HUES48 (cell line): ENCODE measurements around the gene GLUD1.
"Not testable (repeated sequence)": the region's sequence is repeated elsewhere in the genome, so short reads cannot be mapped to it uniquely, and the experiment has no call there.

Experiments used
- H3K27ac ChIP-seq: one replicate; pipeline ENCODE4 v1.7.0; 2013; ENCODE audit warnings: low read depth, low read length, inconsistent platforms
- H3K27me3 ChIP-seq: 2 replicates; pipeline ENCODE4 v1.6.1; 2013; ENCODE audit warnings: mild to moderate bottlenecking, low read length; ENCODE audit not compliant: control insufficient read depth, insufficient read depth
- H3K36me3 ChIP-seq: 2 replicates; pipeline ENCODE4 v1.6.1; 2013; ENCODE audit warnings: low read length; ENCODE audit not compliant: control insufficient read depth, insufficient read depth
- H3K4me1 ChIP-seq: 2 replicates; pipeline ENCODE4 v1.6.1; 2013; ENCODE audit warnings: mild to moderate bottlenecking, low read length; ENCODE audit not compliant: control insufficient read depth, insufficient read depth
- H3K4me3 ChIP-seq: 2 replicates; pipeline ENCODE4 v1.5.1; 2013; ENCODE audit warnings: mild to moderate bottlenecking, low read depth, low read length
- H3K9ac ChIP-seq: 2 replicates; pipeline ENCODE4 v1.6.1; 2013; ENCODE audit warnings: mild to moderate bottlenecking, low read depth, low read length, moderate library complexity
- H3K9me3 ChIP-seq: 2 replicates; pipeline ENCODE4 v1.6.1; 2013; ENCODE audit warnings: low read length; ENCODE audit not compliant: control insufficient read depth, insufficient read depth

The GLUD1 gene

GRCh38 chr10:87085537-87085936 lies 9.1 kb downstream of the GLUD1 start:
- Histone ChIP-seq H3K36me3 (peaks cover 22% of the 10 kb centered on the region), H3K4me3 (no peak overlapping the region), H3K27me3 (no peaks in the 10 kb centered on the region), H3K4me1 (peaks cover under 1% of the 10 kb centered on the region; the same call in 1 of the 2 replicates), H3K9me3 (no peaks in the 10 kb centered on the region), H3K27ac (no peak overlapping the region), H3K9ac (no peak overlapping the region)

GRCh38 chr10:87084291-87084782 lies 10.3 kb downstream of the GLUD1 start:
- H3K4me1 ChIP-seq, H3K27ac ChIP-seq, H3K27me3 ChIP-seq: not testable (repeated sequence)

GRCh38 chr10:87083576-87084290 lies 10.9 kb downstream of the GLUD1 start:
- H3K4me3 ChIP-seq, H3K36me3 ChIP-seq, H3K4me1 ChIP-seq, H3K27ac ChIP-seq, H3K27me3 ChIP-seq, H3K9me3 ChIP-seq, H3K9ac ChIP-seq: not testable (repeated sequence)

More at GRCh38 chr10:87084291-87084782, 10.3 kb downstream of the GLUD1 start:
- not testable (repeated sequence) for H3K9ac ChIP-seq, H3K9me3 ChIP-seq, H3K4me3 ChIP-seq
- peaks cover 14% of the 10 kb centered on the region for H3K36me3 ChIP-seq

- peak overlapping the region; percentile 50 for H3K27ac ChIP-seq
- not testable (repeated sequence) for H3K36me3 ChIP-seq, H3K9ac ChIP-seq, H3K9me3 ChIP-seq, H3K4me1 ChIP-seq, H3K27me3 ChIP-seq, H3K4me3 ChIP-seq
These were observed 12.4 kb downstream of the GLUD1 start for GRCh38 chr10:87082219-87082618.

- not testable (repeated sequence) for H3K27me3 ChIP-seq, H3K4me3 ChIP-seq, H3K36me3 ChIP-seq, H3K4me1 ChIP-seq, H3K9ac ChIP-seq, H3K9me3 ChIP-seq, H3K27ac ChIP-seq
These were observed 13.1 kb downstream of the GLUD1 start for GRCh38 chr10:87081574-87081973.

- not testable (repeated sequence) for H3K4me3 ChIP-seq, H3K9ac ChIP-seq, H3K9me3 ChIP-seq, H3K4me1 ChIP-seq, H3K27ac ChIP-seq, H3K36me3 ChIP-seq, H3K27me3 ChIP-seq
These were observed 14.0 kb downstream of the GLUD1 start for GRCh38 chr10:87080621-87081020.

GRCh38 chr10:87079106-87079836 lies 15.4 kb downstream of the GLUD1 start:
- Histone ChIP-seq H3K4me1 (no peaks in the 10 kb centered on the region), H3K27me3 (no peaks in the 10 kb centered on the region), H3K4me3 (no peak overlapping the region), H3K36me3 (peaks cover 13% of the 10 kb centered on the region), H3K27ac (no peak overlapping the region), H3K9me3 (no peaks in the 10 kb centered on the region), H3K9ac (no peak overlapping the region)

- H3K4me3 ChIP-seq = not testable (repeated sequence)
These were observed 18.2 kb downstream of the GLUD1 start for GRCh38 chr10:87076421-87076820.

GRCh38 chr10:87072449-87072848 lies 22.2 kb downstream of the GLUD1 start:
- Histone ChIP-seq H3K9me3 (no peaks in the 10 kb centered on the region), H3K27ac (no peak overlapping the region), H3K4me1 (no peaks in the 10 kb centered on the region), H3K36me3 (peaks cover 57% of the 10 kb centered on the region), H3K9ac (no peak overlapping the region), H3K27me3 (no peaks in the 10 kb centered on the region), H3K4me3 (no peak overlapping the region)

More at GRCh38 chr10:87076421-87076820, 18.2 kb downstream of the GLUD1 start:
- H3K27me3 ChIP-seq, H3K4me1 ChIP-seq, H3K27ac ChIP-seq, H3K9ac ChIP-seq, H3K9me3 ChIP-seq: not testable (repeated sequence)
- H3K36me3 ChIP-seq = peaks cover 38% of the 10 kb centered on the region

- Histone ChIP-seq H3K27ac (no peak overlapping the region), H3K4me1 (no peaks in the 10 kb centered on the region), H3K9me3 (no peaks in the 10 kb centered on the region), H3K4me3 (no peak overlapping the region), H3K9ac (no peak overlapping the region), H3K27me3 (no peaks in the 10 kb centered on the region), H3K36me3 (peaks cover 68% of the 10 kb centered on the region)
These were observed 26.4 kb downstream of the GLUD1 start for GRCh38 chr10:87068281-87068680.

- H3K9me3 ChIP-seq = no peaks in the 10 kb centered on the region
- H3K9ac ChIP-seq = no peak overlapping the region
- no peaks in the 10 kb centered on the region for H3K27me3 ChIP-seq
- H3K36me3 ChIP-seq = peaks cover 65% of the 10 kb centered on the region
- no peak overlapping the region for H3K27ac ChIP-seq
- no peak overlapping the region for H3K4me3 ChIP-seq
- H3K4me1 ChIP-seq = no peaks in the 10 kb centered on the region
These were observed 27.8 kb downstream of the GLUD1 start for GRCh38 chr10:87066865-87067264.
